HUES6 (cell line): ENCODE measurements around the gene TRIP10.

Experiments used
- H3K27ac ChIP-seq: 2 replicates; pipeline ENCODE4 v1.7.0; 2013; ENCODE audit warnings: low read depth, mild to moderate bottlenecking, low read length, inconsistent platforms
- H3K27me3 ChIP-seq: 2 replicates; pipeline ENCODE4 v1.6.1; 2013; ENCODE audit warnings: low read length; ENCODE audit not compliant: control insufficient read depth, insufficient read depth
- H3K36me3 ChIP-seq: 2 replicates; pipeline ENCODE4 v1.6.1; 2013; ENCODE audit warnings: low read length; ENCODE audit not compliant: control insufficient read depth, insufficient read depth
- H3K4me1 ChIP-seq: 2 replicates; pipeline ENCODE4 v1.6.1; 2013; ENCODE audit warnings: low read length; ENCODE audit not compliant: control insufficient read depth, insufficient read depth
- H3K4me3 ChIP-seq: 2 replicates; pipeline ENCODE4 v1.5.1; 2013; ENCODE audit warnings: low read depth, low read length
- H3K9ac ChIP-seq: one replicate; pipeline ENCODE4 v1.6.1; 2013; ENCODE audit warnings: mild to moderate bottlenecking, low read length
- H3K9me3 ChIP-seq: 2 replicates; pipeline ENCODE4 v1.6.1; 2013; ENCODE audit warnings: low read depth, low read length; ENCODE audit not compliant: control insufficient read depth, insufficient read depth

The TRIP10 gene

GRCh38 chr19:6711605-6712004 is 27.9 kb upstream of the TRIP10 start:
- no peaks in the 10 kb centered on the region for H3K9me3 ChIP-seq
- H3K27ac ChIP-seq: no peak overlapping the region
- H3K4me1 ChIP-seq: no peaks in the 10 kb centered on the region
- peaks cover 15% of the 10 kb centered on the region for H3K36me3 ChIP-seq
- peaks cover 16% of the 10 kb centered on the region; the same call in 1 of the 2 replicates for H3K27me3 ChIP-seq
- H3K9ac ChIP-seq: no peak overlapping the region
- no peak overlapping the region for H3K4me3 ChIP-seq

DNA sequence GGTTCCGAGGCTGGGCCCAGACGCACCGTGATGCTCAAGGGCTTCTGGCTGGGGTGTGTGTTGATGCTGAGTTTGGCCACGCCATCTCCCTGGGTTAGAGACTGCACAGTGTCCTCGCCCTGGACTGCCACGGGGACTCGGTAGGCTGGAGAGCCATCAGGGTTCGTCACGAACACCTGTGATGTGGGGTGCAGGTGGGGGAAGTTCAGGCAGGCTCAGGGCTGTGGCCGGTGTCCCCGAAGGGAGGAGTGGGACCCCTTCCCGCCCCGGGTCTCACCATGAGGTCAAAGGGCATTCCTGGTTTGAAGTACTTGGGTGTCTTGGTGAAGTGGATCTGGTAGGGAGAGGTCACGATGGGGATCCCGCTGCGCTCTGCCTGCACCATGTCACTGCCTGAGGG is 27.2 kb upstream of the TRIP10 start:
- H3K27ac ChIP-seq: no peak overlapping the region
- peaks cover 16% of the 10 kb centered on the region; the same call in 1 of the 2 replicates for H3K27me3 ChIP-seq
- H3K36me3 ChIP-seq: peaks cover 13% of the 10 kb centered on the region
- no peaks in the 10 kb centered on the region for H3K9me3 ChIP-seq
- no peaks in the 10 kb centered on the region for H3K4me1 ChIP-seq
- no peak overlapping the region for H3K4me3 ChIP-seq
- no peak overlapping the region for H3K9ac ChIP-seq

- Histone ChIP-seq H3K27me3 (peaks cover 16% of the 10 kb centered on the region; the same call in 1 of the 2 replicates), H3K9ac (no peak overlapping the region), H3K36me3 (peaks cover 9% of the 10 kb centered on the region), H3K4me1 (no peaks in the 10 kb centered on the region), H3K4me3 (no peak overlapping the region), H3K27ac (no peak overlapping the region), H3K9me3 (no peaks in the 10 kb centered on the region)
Measured at GRCh38 chr19:6712692-6713670, 26.5 kb upstream of the TRIP10 start.

GRCh38 chr19:6713773-6714692 is 25.4 kb upstream of the TRIP10 start:
- peaks cover 16% of the 10 kb centered on the region; the same call in 1 of the 2 replicates for H3K27me3 ChIP-seq
- peaks cover under 1% of the 10 kb centered on the region; the same call in 1 of the 2 replicates for H3K4me1 ChIP-seq
- no peak overlapping the region for H3K9ac ChIP-seq
- H3K36me3 ChIP-seq: peaks cover 9% of the 10 kb centered on the region
- H3K4me3 ChIP-seq: no peak overlapping the region
- H3K27ac ChIP-seq: no peak overlapping the region
- no peaks in the 10 kb centered on the region for H3K9me3 ChIP-seq

GRCh38 chr19:6714749-6715555 is 24.5 kb upstream of the TRIP10 start:
- Histone ChIP-seq H3K9ac (no peak overlapping the region), H3K9me3 (no peaks in the 10 kb centered on the region), H3K27me3 (peaks cover 15% of the 10 kb centered on the region; the same call in 1 of the 2 replicates), H3K4me3 (no peak overlapping the region), H3K36me3 (peaks cover 9% of the 10 kb centered on the region), H3K27ac (no peak overlapping the region), H3K4me1 (peaks cover 4% of the 10 kb centered on the region; the same call in 1 of the 2 replicates)

- Histone ChIP-seq H3K9ac (no peak overlapping the region), H3K4me1 (peaks cover 9% of the 10 kb centered on the region; the same call in 1 of the 2 replicates), H3K27ac (no peak overlapping the region), H3K27me3 (peaks cover 2% of the 10 kb centered on the region; the same call in 1 of the 2 replicates), H3K4me3 (no peak overlapping the region), H3K36me3 (peaks cover 9% of the 10 kb centered on the region), H3K9me3 (no peaks in the 10 kb centered on the region)
Measured at GRCh38 chr19:6716610-6716970, 22.9 kb upstream of the TRIP10 start.

DNA sequence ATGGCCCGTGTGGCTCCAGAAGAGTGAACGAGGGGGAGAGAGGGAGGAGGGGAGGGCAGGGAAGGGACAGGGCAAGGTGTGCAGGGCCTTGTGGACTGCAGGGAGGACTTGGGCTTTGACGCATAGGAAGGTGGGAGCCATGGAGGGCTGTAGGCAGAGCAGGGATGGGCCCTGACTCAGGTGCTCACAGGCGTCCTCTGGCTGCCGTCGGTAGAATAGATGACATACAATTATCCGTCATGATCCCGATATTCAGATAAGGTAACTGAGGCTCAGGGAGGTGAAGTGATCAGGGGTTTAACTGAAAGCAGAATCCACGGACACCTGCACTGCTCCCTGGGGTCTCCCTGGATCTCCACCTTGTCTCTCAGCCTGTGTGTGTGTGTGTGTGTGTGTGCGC is 22.4 kb upstream of the TRIP10 start:
- H3K9me3 ChIP-seq: no peaks in the 10 kb centered on the region
- no peaks in the 10 kb centered on the region for H3K27me3 ChIP-seq
- no peak overlapping the region for H3K9ac ChIP-seq
- no peak overlapping the region for H3K27ac ChIP-seq
- peaks cover 9% of the 10 kb centered on the region; the same call in 1 of the 2 replicates for H3K4me1 ChIP-seq
- H3K36me3 ChIP-seq: peaks cover 5% of the 10 kb centered on the region
- H3K4me3 ChIP-seq: no peak overlapping the region; the same call in 1 of the 2 replicates

DNA sequence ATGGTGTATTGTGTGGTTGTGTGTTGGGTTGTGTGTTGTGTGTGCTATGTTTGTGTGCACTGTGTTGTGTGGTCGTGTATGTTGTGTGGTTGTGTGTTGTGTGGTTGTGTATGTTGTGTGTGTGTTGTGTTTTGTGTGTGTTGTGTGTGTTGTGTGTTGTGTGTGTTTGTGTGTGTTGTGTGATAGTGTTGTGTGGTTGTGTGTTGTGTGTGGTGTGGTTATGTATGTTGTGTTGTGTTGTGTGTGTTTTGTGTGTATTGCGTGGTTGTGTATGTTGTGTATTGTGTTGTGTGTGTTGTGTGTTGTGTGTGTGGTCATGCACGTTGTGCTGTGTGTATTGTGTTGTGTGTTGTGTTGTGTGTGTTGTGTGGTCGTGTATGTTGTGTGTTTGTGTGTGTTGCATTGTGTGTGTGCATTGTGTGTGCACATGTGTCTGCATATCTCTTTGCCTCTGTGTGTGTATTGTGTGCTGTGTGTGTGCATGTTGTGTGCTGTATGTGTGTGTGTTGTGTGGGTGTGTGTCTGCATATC is 22.0 kb upstream of the TRIP10 start:
- H3K27me3 ChIP-seq: no peaks in the 10 kb centered on the region
- no peak overlapping the region for H3K9ac ChIP-seq
- no peaks in the 10 kb centered on the region; the same call in 1 of the 2 replicates for H3K36me3 ChIP-seq
- H3K9me3 ChIP-seq: no peaks in the 10 kb centered on the region
- H3K4me1 ChIP-seq: peaks cover 9% of the 10 kb centered on the region; the same call in 1 of the 2 replicates
- no peak overlapping the region for H3K27ac ChIP-seq
- H3K4me3 ChIP-seq: peak overlapping the region; percentile 64

GRCh38 chr19:6718111-6718740 is 21.3 kb upstream of the TRIP10 start:
- no peaks in the 10 kb centered on the region for H3K27me3 ChIP-seq
- H3K9ac ChIP-seq: peak overlapping the region; percentile 18
- H3K27ac ChIP-seq: no peak overlapping the region; the same call in 1 of the 2 replicates
- H3K36me3 ChIP-seq: no peaks in the 10 kb centered on the region
- H3K4me1 ChIP-seq: peaks cover 11% of the 10 kb centered on the region; the same call in 1 of the 2 replicates
- no peaks in the 10 kb centered on the region for H3K9me3 ChIP-seq
- peak overlapping the region; percentile 64 for H3K4me3 ChIP-seq
